Suprapubic skin (tissue), 3 donors: ENCODE data around the gene NANS.

Source experiments
- EP300 ChIP-seq: sonication (generic); formaldehyde crosslinking; IDR thresholded peaks from one replicate; pipeline ENCODE4 v1.6.1; 2017; ENCODE audit warnings: antibody characterized with exemption
- TF ChIP-seq, protein P1 (sequence below), 2 donors: fragments of 200-600 bp in 1 of 2; fragments of 450-650 bp in 1 of 2; sonication (generic) in 1 of 2; IDR thresholded peaks; one replicate each; pipeline ENCODE4 v1.5.1; 2016 to 2019; ENCODE audit warnings: antibody characterized with exemption in 2 of 2, mild to moderate bottlenecking in 1 of 2, moderate library complexity in 1 of 2

DNA sequence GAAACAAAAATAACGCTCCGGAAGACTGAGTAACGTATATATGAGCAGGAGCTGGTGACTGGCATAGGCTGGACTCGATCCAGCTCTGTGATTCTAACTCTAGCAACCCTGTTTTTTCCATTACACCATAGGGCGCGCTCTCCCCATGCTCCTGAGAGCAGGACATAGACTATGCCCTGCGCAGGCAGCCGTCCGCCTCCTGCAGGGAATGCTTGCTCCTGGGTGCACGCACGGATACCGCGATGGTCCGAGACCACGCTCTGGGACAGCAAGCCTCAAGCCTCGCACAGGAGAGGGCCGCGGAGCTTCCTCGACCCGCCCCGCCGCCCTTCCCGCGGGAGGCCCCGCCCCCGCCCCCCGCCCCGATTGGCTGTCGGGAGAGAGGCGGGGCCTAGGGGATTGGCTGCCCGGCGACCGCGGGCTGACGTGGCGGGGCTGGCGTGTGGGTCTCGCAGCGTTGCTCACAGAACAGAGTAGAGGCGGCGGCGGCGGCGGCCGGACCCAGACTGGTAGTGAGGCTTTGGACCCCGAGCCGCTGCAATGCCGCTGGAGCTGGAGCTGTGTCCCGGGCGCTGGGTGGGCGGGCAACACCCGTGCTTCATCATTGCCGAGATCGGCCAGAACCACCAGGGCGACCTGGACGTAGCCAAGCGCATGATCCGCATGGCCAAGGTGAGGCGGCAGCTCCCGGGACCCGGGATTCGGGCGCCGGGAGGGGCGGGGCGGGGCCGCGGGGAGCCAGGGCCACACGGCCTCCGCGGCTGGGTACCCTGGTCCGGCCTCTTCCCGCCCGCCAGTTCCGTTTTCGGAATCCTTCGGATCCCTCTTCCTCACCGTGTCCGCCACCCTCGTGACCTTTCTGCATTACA, at the start of gene NANS:
- TF ChIP-seq, protein P1, sequence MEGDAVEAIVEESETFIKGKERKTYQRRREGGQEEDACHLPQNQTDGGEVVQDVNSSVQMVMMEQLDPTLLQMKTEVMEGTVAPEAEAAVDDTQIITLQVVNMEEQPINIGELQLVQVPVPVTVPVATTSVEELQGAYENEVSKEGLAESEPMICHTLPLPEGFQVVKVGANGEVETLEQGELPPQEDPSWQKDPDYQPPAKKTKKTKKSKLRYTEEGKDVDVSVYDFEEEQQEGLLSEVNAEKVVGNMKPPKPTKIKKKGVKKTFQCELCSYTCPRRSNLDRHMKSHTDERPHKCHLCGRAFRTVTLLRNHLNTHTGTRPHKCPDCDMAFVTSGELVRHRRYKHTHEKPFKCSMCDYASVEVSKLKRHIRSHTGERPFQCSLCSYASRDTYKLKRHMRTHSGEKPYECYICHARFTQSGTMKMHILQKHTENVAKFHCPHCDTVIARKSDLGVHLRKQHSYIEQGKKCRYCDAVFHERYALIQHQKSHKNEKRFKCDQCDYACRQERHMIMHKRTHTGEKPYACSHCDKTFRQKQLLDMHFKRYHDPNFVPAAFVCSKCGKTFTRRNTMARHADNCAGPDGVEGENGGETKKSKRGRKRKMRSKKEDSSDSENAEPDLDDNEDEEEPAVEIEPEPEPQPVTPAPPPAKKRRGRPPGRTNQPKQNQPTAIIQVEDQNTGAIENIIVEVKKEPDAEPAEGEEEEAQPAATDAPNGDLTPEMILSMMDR (IDR thresholded peaks at IDR 0.05): no peak
- TF ChIP-seq EP300: no peak
